Measurements from ENCODE around the gene ZNF3.

- TF ChIP-seq CTCF (IDR thresholded peaks at IDR 0.05 in 2 of 3, conservative IDR thresholded peaks at IDR 0.05 in 1 of 3; ENCODE audit: insufficient read depth in 2 of 3, low read depth in 1 of 3, low read length in 3 of 3) (peak; percentile 94 to 96 (median 95)), ZBTB40 (IDR thresholded peaks at IDR 0.05) (peak; percentile 99), ZBTB40 (CRISPR knock-in tag; IDR thresholded peaks at IDR 0.05) (no peak), ETV5 (CRISPR knock-in tag; IDR thresholded peaks at IDR 0.05; ENCODE audit: low read depth) (peak; percentile 88), CXXC5 (CRISPR knock-in tag; IDR thresholded peaks at IDR 0.05) (peak; percentile 97), CHD1 (IDR thresholded peaks at IDR 0.05; ENCODE audit: low read length) (no peak), CEBPB (tag; IDR thresholded peaks at IDR 0.05) (no peak), PML (IDR thresholded peaks at IDR 0.05; ENCODE audit: low read length) (peak; percentile 74), ZNF583 (CRISPR knock-in tag; IDR thresholded peaks at IDR 0.05) (no peak), YY1 (IDR thresholded peaks at IDR 0.05; ENCODE audit: borderline replicate concordance in 1 of 3, control insufficient read depth in 1 of 3, extremely low read depth in 1 of 3, insufficient read depth in 3 of 3, insufficient read length in 1 of 3, insufficient replicate concordance in 2 of 3, low read depth in 1 of 3, low read length in 2 of 3) (peak in 2 of 3 experiments; percentile 71 to 81)
Measured at GRCh38 chr7:100081535-100082102, at the start of gene ZNF3.
